HG02970 (cell line): ENCODE data around the gene S100A3.
"Not testable (repeated sequence)": the region's sequence is repeated elsewhere in the genome, so short reads cannot be mapped to it uniquely, and the experiment has no call there.

Experiments used
- ATAC-seq: cut with Tn5 transposase; IDR thresholded peaks from one replicate; pipeline ENCODE4 v1.9.1; 2021; ENCODE audit warnings: mild to moderate bottlenecking, moderate library complexity, moderate number of reproducible peaks; ENCODE audit not compliant: unreplicated experiment, low FRiP score

S100A3 gene

GRCh38 chr1:153536012-153536670 is 12.9 kb downstream of the S100A3 start:
- no peak for ATAC-seq

GRCh38 chr1:153535242-153536011 is 13.6 kb downstream of the S100A3 start, which contains the start of gene S100A6:
Gene S100A6, minus strand, starts transcription at chr1:153535991. Its CDS starts 652 bp downstream, at chr1:153535339.
- ATAC-seq = no peak

GRCh38 chr1:153534925-153535241 is 14.2 kb downstream of the S100A3 start:
- no peak for ATAC-seq

- no peak for ATAC-seq
Measured at GRCh38 chr1:153534226-153534924, 14.7 kb downstream of the S100A3 start.

- no peak for ATAC-seq
Measured at GRCh38 chr1:153533689-153534201, 15.3 kb downstream of the S100A3 start.

- ATAC-seq = no peak
Measured at GRCh38 chr1:153532769-153533599, 16.1 kb downstream of the S100A3 start.

GRCh38 chr1:153532181-153532580 is 16.9 kb downstream of the S100A3 start:
- no peak for ATAC-seq

- no peak for ATAC-seq
Measured at GRCh38 chr1:153531638-153532037, 17.4 kb downstream of the S100A3 start.

- ATAC-seq = no peak
Measured at GRCh38 chr1:153527683-153528040, 21.4 kb downstream of the S100A3 start.

GRCh38 chr1:153527023-153527682 is 21.9 kb downstream of the S100A3 start:
- no peak for ATAC-seq

- no peak for ATAC-seq
Measured at GRCh38 chr1:153526132-153526543, 22.9 kb downstream of the S100A3 start.

GRCh38 chr1:153525088-153525728 is 23.9 kb downstream of the S100A3 start:
- no peak for ATAC-seq

- not testable (repeated sequence) for ATAC-seq
Measured at GRCh38 chr1:153522353-153523048, 26.6 kb downstream of the S100A3 start.

- not testable (repeated sequence) for ATAC-seq
Measured at GRCh38 chr1:153521808-153522207, 27.2 kb downstream of the S100A3 start.

GRCh38 chr1:153520818-153521476 is 28.1 kb downstream of the S100A3 start:
- ATAC-seq = no peak

GRCh38 chr1:153520137-153520691 is 28.8 kb downstream of the S100A3 start:
- not testable (repeated sequence) for ATAC-seq

GRCh38 chr1:153519242-153519641 is 29.8 kb downstream of the S100A3 start:
- ATAC-seq = no peak
